Fibroblast of skin of abdomen (primary cell): ENCODE results near the gene NAT14. TPM values are rescaled to one million over a fixed set of nuclear protein-coding genes. Genes with fewer than 3 reads are reported as not detected.
"Not testable (repeated sequence)": the region's sequence is repeated elsewhere in the genome, so short reads cannot be mapped to it uniquely, and the experiment has no call there.

Source experiments
- DNase-seq: peaks from one replicate; pipeline ENCODE4 v3.0.0-alpha.2; 2013
- polyA plus RNA-seq, 2 experiments: library from polyadenylated mRNA; unstranded; fragments of 120-200 nt; gene quantifications; one replicate each; pipeline ENCODE4 v1.2.1, GENCODE V29; 2013; ENCODE audit not compliant: insufficient read length in 2 of 2

Gene NAT14
- 45.0 TPM for polyA plus RNA-seq (2013, experiment 1 of 2; ENCODE audit: insufficient read length)
- 47.2 TPM for polyA plus RNA-seq (2013, experiment 2 of 2; ENCODE audit: insufficient read length)

DNA sequence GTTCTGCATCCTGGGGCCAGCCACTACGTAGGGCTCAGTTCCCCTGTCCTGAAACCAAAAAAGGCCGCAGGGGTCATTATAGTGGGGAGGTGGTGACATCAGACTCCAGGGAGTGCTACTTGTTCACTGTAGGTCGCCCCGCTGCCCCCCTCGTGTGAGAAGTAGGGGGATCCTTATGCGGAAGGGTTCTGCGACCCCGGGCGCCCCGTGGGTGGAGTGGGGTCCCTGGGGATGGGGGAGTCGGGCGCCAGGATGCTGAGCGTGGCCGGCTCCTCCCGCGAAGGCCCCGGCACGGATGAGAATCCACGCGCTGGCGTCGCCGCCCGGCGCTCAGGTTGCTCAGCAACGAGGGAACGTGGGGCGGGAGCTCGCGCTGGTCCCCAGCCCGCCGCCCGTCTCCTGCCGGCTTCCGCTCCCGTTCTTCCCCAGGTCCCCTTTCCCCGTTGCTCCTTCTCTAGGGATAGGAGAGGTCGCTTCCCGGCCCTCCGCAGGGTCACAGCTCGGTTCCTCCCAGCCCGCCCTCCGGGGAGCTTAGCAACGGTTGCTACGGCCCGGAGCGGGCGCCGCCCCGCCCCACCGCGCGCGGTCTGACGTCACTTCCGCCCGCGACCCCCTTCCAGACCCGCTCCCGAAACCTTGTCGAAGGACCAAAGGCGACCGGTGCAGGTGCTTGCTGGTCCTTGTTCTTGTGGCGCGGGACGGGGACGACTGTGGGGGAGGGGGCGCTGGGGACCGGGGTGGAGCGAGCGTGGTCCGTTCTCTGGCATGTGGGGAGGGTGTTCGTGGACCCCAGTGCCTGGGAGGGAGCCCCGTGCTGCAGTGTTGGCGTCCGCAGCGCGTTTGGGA lies at the start of gene NAT14:
TSS of gene NAT14 (plus strand) at position 596 of the 846 bp plus-strand sequence. CDS start 521 bp downstream, outside the sequence.
- peak; percentile 61 for DNase-seq

DNA sequence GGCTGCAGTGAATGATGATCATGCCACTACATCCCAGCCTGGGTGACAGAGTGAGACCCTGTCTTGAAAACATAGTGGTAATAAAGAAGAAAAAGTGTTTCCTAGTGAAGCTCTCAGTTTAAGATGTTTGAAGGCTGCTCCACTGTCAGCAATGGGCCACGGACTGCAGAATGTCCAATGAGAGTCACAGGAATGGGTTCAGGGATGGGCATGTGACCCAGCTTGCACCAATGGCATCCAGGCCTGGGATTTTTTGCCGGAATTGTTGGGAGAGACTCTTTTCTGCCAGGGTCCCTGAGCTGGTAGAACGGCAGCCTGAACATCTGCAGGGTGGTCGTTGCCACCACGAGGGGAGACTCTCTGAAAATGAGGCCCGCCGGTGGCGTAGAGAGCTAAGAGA lies 48.1 kb upstream of the NAT14 start:
- DNase-seq, result no peak

- peak; percentile 48 for DNase-seq
Measured at GRCh38 chr19:55437410-55437809, 47.6 kb upstream of the NAT14 start.

DNA sequence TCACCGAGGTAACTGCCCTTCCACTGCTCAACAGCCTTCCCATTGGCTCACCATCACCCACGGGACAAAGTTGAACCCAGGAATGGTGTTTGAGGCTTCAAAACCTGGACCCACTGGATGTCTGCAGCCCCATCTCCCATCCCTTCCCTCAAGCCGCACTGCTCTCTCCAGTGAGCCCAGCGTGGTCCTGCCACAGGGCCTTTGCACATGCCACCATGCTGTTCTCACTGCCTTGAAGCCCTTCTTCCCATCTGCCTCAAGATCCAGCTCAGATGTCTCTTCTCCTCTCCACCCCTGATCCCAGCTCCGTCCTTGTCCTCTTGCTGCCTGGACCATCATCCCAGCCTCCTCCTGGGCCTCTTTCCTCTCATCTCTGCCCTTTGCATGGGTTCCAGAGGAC lies 45.9 kb upstream of the NAT14 start:
- no peak for DNase-seq

DNA sequence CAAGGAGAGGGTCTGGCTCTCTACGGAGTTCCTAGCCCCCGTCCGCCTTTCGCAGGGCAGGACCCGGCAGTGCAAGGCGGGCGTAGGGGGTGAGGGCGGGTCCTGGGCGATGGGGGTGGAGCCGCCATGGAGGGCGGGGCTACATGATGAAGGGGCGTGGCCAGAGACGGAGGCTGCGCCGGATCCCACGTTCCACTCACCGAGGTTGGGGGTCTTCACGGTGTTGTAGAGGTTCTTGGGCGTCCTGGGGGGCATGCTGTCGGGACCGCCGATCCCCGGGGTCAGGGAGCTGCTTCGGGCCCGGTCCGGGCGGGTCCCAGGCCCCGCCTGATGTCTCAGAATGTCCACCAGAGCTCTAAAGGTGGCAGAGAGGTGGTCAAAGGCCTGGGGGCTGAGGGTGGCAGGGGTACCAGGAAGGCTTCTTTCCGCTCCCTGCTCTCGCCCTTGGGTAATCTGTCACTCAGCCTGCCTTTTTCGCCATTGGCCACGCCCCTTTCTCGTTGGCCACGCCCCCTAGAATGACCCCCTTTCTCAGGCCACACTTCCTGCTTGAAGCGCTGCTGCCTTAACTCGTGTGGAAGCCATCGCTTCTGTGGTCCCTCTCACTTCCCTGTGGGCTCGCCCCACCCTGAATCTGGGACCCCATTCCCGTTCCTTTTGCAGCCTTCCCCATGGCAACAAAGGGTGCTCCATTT lies 44.4 kb upstream of the NAT14 start:
- DNase-seq, result no peak

DNA sequence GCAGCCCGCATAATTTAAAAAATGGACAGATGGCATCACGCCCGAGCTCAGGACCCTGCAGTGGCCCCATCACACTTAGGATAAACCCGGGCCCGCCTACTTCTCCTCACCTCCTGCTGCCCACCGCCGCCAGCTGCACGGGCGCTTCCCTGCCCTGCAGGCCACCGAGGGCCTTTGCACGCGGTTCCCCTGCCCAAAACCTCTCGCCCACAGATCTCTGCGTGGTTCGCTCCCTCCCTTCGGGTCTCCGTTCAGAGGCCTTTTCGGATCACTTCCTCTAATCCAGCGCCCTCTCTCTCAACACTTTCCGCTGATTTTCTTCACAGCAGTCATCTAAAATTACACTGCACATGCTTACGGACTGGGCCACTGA lies 43.7 kb upstream of the NAT14 start:
- DNase-seq, result no peak

DNA sequence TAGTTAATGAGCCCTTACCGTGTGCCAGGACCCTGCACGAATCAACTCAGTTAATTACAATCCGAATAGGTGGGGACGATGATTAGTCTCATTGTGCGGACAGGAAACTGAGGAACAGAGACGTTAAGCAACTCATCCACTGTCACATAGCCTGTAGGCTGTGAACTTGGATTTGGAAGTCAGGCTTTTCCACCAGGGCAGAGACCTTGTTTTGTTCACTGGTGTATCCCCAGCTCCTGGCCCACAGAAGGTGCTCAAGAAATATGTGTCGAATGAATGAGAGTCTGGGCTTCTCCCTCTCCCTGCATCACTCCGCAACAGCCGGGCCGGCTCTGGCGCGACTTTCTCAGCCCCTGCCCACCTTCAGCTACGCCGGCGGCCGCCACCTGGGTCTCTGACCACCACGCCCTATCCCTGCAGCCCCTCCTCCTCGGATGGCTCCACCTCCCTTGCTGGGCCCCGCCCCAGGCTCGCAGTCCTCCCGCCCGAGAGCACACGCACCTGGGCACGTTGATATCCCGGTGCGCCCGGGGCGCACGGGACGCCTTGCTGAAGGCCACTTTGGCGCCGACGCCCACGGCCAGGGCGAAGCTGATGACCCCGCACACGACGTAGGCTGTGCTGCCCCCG lies 43.2 kb upstream of the NAT14 start:
- DNase-seq, result no peak

GRCh38 chr19:55442372-55442961 lies 42.5 kb upstream of the NAT14 start:
- DNase-seq, result no peak

DNA sequence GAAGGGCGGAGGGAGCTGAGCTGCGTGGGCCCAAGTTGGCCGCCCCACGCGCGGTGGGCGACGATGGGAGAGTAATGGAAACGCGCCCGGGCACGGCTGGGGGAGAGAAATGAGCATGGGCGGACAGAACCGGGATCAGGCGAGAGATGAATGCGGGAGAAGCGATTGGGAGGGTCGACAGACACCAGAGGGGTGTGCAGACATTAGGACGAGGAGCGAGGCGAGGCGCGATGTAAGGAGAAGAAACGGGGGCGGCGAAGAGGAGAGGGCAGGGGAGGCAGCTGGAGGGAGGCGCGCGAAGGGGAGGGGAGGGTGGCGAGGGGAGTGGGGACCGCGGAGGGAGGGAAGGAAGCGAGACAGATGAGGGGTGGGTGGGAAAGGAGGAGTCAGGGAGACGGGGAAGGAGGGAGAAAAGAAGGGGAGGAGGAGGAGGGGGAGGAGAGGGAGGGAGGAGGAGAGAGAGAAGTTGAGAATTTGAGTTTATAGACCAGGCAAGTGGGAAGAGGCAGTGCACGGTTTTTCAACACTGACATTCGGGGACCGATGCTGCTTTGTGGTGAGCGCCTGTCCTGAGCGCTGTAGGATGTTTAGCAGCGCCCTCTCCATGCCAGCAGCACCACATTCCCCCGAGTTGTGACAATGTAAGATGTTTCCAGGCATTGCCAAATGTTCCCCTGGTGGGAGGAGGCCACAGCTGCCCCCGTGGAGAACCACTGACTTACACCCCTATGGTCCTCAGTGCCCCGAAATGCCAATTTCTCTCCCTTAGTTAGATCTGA lies 41.8 kb upstream of the NAT14 start, which contains the start of gene SHISA7:
TSS of gene SHISA7 (minus strand) at position 256 of the 779 bp plus-strand sequence. CDS start 437 bp downstream, outside the sequence.
- DNase-seq, result no peak

- no peak for DNase-seq
Measured at GRCh38 chr19:55443824-55444480, 41.0 kb upstream of the NAT14 start.

- no peak for DNase-seq
Measured at GRCh38 chr19:55444646-55445045, 40.3 kb upstream of the NAT14 start.

DNA sequence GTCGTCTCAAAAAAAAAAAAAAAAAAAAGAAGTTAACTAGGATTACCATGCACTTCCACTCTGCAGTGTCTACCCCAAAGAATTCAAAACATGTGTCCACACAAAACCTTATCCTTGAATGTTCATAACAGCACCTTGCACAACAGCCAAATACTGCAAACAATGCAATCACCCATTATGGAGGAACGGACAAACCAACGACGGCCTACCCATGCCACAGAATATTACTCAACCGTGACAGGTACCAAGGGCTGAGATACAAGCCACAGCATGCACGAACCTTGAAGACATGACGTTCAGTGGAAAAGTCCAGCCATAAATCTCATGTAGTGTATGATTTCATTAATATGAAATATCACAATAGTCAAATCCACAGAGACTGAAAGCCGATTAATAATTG lies 38.9 kb upstream of the NAT14 start:
- DNase-seq, result no peak

DNA sequence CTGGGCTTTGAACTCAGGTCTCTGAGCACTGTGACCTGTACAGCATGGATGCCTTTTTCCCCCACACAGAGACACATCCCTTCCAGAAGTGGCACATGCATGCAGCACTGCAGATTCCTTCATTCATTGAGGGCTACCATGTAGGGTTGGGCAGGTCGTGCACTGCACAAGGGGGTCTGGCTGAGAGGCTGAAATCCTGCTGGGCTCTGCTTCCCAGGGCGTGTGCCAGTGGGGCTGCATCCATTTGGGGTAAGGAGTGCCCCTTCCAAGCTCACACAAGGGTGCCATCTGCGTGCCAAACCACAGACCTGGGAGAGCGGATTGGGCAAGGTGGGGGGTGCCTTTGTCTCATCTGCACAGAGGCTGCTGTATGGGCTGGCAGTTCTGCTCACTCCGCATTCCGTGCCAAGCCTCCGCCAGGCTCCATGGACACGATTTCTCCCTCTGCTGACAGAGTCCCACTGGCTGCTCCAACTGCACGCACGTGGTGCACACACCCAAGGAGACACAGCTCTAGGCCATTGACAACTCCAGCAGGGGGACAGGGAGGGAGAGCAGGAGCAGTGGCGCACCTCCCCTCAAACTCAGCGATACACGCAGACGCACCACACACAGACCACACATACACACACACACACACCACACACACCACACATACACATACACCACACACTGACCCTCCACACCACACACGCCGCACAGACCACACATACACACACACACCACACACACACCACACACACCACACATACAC lies 37.4 kb upstream of the NAT14 start:
- peak; percentile 28 for DNase-seq

DNA sequence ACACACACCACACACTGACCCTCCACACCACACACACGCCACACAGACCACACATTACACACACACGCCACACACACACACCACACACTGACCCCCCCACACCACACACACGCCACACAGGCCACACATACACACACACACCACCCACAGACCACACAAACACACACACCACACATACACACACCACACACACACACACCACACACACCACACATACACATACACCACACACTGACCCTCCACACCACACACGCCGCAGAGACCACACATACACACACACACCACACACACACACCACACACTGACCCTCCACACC lies 36.9 kb upstream of the NAT14 start:
- not testable (repeated sequence) for DNase-seq

DNA sequence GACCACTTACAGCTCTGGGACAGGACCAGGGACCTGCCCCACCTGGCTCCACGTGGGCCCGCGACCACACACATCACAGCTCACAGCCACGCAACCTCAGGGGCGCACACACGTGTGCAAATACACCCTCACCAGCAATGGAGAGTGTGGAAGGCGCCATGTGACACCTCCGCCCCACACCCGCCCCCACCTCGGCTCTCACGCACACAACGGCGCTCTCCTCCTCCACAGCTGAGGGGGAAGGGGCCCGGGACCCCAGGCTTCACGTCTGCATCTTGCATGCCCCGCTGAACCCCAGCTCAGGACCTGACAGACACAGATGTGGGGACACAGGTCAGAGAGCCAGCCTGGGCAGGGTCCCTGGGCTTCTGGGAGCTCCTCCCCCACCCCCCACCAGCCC lies 35.5 kb upstream of the NAT14 start:
- no peak for DNase-seq

DNA sequence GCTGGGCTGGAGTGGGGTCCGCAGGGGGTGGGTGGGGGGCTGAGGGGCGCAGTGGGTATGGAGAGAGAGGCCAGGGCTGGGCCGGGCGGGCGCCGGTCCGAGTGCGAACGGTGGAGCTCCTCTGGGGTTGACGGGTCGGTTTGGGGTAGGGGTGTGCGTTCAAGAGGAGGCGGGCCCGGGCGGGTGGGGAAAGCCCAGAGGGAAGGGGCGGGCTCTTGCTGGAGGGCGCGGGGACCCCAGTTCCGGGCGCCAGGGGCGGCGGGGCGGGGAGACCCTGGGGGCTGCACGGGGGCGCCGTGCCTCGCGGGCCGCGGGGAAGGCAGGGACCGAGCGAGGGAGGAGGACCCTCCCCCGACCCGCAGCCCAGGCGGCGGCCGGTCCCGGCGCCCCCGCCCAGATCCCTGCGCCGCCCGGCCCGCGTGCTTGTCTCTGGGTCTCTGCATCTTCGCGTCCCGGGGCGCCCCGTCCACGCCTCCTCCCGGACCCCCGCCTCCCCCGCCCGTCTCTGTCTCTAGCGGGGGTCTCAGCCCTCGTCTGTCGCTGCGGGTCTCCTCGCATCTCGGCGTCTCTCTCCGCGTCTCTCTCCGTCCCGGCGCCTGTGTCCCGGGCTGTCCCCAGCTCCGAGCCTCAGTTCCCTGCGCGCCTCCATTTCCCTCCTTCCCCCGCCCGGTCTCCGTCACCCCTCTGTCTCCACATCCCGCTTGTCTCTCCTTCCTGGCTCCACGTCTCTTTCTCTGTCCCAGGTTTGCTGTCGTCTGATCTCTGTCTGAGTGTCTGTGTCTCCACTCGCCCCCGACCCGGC lies 33.6 kb upstream of the NAT14 start:
- no peak for DNase-seq

- DNase-seq, result no peak
Measured at GRCh38 chr19:55451965-55452748, 32.8 kb upstream of the NAT14 start.

GRCh38 chr19:55452749-55453346 lies 32.1 kb upstream of the NAT14 start:
- peak; percentile 70 for DNase-seq
